HG03571 (cell line): ENCODE measurements around the gene PIEZO2.

Experiments
- ATAC-seq: cut with Tn5 transposase; IDR thresholded peaks from one replicate; pipeline ENCODE4 v1.9.1; 2021; ENCODE audit not compliant: unreplicated experiment

The PIEZO2 gene

DNA sequence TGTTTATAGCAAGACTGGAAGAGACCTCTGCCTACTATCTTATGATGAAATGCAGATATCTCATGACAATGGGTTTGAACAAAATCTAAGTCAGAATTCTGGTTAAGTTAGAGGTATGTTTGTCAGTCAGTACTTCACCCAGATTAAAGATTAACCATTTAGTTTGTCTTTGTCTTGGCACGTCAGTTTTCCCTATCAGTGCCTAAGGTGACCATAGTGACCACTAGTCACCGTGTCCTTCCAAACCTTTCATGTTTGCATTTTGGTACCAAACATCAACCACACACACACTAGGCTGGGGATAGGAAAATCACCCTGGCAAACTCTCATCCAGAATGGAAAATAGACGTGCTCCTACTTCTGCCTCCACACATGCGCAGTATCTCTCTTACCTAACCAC lies 248.9 kb downstream of the PIEZO2 start:
- no peak for ATAC-seq

DNA sequence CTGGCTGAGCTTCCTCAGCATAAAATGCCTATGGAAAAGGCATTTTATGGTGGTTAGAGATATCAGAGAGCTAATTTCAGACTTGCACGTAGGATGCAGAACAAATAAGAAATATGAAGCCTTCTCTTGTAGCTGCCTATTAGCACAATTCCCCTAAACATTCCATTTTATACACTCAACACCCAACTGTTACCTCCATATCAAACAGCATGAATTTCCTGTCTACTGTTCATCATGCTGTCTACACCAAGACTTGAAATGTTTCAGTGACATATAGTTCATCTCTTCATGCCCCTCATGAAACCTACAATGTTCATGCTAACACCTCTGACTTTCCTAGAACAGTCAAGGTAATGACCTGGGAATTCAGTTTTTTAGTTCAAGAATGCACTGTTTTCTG lies 249.9 kb downstream of the PIEZO2 start:
- ATAC-seq: no peak

DNA sequence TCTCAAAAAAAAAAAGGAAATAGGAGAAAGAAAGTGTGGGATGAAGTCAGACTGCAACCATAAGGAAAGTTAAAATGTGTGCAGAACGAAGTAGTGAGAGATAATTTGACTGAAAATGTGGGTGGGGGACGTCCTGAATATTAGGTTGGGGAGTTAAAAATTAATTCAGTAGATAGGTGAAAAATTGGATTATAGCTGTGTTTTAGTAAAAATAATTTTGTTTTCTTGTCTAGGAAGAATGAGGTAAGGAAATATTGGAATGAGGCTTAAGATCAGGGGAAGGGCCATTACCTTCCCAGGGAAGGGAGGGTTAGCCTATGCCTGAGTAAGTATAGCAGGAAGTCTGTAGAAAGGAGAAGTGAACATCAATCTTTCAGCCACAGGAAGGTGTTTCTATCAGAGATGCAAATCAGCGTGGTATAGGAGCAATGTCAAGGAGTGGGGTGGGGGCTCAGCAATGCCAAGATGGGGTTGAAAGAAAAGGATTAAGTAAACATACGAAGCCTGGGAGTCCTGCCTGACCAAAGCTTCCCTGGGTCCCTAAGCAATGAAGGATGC lies 250.9 kb downstream of the PIEZO2 start:
- no peak for ATAC-seq

DNA sequence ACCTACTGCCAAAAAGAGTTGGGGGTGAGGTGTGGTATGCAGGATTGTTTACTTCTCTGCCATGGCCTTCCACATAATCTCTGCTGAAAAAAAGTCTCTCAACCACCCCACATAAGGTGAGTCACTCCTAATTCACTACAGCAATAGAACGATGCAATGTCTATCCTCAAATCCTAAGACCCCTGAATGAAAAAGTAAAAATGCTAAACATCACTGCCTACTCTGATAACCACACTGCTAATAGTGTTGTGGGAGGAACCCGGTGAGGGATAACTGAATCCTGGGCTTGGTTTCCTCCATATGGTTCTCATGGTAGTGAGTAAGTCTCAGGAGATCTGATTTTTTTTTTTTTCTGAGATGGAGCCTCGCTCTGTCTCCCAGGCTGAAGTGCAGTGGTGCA lies 252.5 kb downstream of the PIEZO2 start:
- ATAC-seq: no peak

DNA sequence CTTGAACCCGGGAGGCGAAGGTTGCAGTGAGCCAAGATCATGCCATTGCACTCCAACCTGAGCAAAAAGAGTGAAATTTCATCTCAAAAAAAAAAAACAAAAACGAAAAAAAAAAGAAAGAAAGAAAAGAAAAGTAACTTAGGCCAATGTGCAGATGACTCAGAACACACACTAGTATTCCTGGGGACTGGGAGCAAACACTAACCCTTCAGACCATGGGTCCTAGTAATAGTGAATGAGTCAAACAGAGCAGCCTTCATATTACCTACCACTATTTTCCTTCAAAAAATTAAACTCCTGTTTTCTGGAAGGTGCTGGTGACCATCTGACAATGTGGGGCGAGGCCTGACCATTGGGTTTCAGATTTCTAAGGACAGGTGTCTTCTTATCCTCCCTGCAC lies 253.4 kb downstream of the PIEZO2 start:
- no peak for ATAC-seq

DNA sequence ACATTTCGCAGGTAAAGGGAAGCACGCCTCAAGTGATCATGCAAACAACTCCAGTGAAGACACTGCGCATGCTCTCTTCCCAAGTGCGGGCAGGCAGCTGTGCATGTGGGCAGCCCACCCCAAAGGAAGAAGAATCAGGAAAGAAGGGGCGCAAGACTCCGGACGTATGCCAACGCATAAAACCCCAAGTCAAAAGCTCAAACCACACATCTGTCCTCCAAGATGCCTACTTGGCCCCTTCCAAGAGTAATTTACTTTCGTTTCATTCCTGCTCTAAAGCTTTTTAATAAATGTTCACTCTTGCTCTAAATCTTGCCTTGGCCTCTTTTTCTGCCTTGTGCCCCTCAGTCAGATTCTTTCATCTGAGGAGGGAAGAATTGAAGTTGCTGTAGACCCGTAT lies 254.9 kb downstream of the PIEZO2 start:
- no peak for ATAC-seq

DNA sequence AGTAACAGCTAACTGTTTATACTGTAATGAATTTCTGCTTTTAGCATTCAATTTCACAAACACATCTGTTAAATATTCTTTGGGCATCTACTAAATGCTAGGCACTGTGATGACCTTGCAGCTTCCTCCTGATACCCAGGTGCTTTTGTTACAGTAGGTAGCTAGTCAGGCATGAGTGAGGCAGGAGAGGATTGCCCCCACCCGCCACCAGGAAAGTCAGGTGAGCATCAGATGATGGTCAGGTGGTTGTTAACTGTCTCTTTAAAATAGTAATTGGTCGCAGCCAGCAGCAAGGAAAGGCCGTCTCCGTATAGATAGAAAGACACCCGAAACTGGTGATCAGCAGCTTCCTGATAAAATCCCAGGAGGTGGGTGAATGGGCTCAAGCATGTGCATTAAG lies 255.6 kb downstream of the PIEZO2 start:
- ATAC-seq: no peak

DNA sequence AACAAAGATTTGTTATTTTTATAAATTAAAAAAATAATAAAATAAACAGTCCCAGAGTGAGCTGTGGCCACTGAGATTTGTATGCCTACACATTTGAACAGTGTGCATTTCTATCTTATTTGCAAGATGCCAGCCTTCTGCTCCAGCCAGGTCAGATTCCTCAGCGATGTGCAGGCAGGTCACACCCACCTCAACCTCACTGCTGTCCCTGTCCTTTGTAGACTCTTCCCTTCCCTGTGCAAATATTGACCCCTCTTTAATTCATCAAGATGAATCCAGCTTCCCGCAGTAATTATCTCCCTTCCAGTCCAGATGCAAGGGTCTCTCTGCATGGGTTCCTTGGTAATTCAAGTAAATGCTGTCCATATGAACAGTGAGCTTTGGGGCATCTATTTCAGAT lies 256.2 kb downstream of the PIEZO2 start:
- no peak for ATAC-seq

DNA sequence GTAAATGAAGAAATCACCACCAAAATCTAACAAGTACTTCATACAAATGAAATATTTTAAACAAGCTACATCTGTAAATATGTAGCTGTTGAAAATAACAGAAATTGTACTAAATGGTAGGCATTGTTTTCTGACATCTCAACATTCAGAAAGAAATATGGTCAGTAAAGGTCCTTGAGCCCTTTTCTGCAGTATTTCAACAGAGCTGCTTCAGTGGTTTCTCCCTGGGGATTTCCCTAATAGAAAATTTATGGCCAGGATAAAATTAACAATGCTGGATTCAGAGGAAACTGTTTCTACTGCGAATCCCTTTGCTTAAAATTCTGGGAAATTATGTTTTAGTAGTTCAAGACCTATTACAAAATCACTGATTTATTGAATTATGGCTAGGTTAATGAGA lies 256.6 kb downstream of the PIEZO2 start:
- ATAC-seq: no peak

DNA sequence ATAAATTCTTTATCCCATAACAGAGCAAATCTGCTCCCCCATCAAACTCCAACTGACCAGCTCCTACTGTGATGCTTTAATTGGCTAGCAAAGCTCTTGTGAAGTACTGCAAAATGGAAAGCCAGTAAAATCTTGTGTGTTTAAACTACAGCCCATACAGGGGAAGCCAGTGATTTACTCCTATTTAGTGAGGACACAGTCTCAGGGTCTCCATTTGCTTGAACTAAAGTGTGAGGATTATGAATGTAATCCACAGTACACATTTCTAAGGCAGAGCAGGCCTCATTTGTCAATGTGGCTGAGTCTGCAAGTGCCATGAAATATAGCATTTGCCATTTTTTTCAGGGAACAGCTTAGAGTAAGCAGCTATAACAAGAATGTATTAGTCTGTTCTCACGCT lies 259.3 kb downstream of the PIEZO2 start:
- ATAC-seq: no peak

DNA sequence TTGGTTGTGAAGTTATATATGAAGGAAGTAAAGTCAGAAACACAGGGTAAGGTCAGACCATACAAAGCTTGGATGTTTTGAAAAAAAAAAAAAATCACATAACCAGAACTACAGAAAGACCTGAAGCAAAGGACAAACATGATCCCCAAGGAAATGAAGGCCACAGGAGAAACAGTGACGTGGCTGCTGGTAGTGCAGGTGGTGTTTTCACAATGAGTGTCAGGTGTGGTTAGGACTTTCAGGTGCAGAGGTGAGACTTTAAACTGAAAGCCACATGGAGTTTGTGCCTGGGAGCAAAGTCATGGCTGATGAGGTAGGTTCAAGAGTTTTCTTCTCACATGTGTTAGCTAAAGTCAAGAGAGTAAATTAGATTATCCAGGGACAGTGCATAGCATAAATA lies 270.7 kb downstream of the PIEZO2 start:
- ATAC-seq: peak; percentile 82

DNA sequence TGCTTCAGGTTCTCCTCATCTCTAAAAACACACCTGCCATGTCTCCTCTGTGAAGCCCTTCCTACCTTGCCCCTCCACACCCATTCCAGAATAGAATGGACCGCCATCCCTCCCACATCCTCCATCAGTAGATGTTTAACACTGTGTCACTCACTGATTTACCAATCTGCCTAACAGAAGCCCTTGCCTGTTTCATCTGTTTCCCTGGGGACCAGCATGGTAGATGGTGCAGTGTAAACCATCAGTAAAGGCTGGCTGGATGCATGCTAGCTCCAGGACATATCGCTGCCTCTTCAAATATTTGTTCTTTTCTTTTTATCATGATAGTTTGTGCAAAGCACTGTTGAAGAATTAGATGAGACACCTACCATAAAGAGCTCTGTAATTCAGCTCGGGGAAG lies 271.4 kb downstream of the PIEZO2 start:
- no peak for ATAC-seq

DNA sequence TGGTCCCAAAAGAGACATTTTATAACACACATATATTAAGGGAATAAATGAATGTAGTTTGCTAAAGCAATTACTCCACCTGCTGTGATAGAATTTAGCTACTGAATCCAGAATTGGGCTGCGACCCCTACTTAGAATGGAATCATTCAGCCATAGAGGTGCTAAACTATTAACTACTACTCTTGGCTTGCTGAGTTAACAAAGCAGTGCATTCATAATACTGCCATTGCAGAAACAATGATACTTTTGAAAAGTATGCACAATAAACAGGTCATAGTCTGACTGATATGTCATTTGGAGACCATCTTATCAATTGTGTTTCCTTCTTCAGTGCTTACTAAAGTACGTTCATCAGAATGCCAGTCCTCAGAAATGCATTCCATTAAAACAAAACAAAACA lies 273.6 kb downstream of the PIEZO2 start:
- no peak for ATAC-seq

DNA sequence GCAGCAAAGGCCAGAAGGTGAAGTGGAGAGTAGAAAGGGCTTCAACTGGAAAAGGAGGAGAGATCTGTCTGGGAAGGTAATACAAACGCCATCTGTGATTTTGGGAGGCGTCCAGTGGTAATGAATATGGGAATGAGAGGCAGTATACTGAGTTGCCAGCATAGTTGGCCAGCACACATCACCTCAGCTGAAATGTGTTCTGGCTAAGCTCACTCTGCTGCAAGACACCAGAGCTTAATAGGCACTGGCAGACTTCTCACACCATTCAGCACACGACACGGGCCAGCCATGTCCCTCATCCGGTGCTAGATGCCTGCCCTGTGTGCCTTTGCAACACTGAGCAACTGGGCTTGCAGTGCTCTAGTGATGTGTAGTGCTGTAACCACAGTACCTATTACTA lies 277.1 kb downstream of the PIEZO2 start:
- ATAC-seq: no peak

DNA sequence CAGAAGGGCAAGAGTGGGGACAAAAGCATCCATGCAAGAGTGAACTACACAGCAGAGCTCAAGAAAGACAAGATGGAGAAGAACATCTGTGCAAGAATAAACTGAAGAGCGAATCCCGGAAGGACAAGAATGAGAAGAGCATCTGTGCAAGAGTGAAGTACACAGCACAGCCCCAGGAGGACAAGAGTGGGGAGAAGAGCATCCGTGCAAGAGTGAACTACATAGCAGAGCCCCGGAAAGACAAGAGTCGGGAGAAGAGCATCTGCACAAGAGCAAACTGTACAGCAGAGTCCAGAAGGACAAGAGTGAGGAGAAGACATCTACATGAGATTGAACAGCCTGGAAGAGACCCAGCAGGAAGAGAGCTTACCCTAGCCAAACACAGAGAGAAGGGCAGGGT lies 284.6 kb downstream of the PIEZO2 start:
- ATAC-seq: no peak

DNA sequence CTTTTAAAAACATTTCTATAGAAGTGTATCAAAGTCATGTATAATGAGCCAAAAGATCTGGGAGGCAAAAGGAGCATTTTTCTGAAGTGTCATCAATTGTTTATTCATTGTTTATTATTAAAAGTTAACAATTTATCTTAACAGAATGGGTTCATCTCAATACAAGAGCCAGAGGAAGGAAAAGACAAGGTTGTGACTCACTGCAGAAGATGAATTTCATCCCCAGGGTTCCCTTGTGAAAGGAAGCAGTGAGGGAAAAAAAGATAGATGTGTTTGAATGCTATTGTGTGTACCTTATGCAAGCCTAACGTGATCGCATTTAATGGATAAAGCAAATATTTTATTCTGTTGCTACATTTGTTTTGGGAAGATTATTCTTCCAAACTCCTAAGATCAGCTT lies 286.3 kb downstream of the PIEZO2 start:
- ATAC-seq: no peak

DNA sequence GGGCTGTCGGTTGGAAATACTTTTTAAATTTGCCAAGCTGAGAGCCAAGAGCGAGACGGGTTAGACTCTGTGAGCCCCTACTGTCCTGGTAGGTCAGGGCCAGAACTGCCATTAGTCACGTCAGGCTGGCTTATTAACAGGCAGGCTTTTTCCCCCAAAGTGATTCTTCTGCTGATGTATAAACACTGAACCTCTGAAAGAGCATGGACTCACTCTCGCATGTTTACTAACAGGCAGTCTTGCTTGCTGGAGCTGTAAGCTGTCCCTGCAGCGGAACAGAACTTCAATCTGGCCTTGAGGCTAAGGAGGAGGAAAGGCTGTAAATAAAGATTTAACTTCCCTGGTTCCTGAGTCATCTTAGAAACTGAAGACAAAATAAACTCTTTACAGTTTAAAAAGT lies 288.4 kb downstream of the PIEZO2 start:
- no peak for ATAC-seq

DNA sequence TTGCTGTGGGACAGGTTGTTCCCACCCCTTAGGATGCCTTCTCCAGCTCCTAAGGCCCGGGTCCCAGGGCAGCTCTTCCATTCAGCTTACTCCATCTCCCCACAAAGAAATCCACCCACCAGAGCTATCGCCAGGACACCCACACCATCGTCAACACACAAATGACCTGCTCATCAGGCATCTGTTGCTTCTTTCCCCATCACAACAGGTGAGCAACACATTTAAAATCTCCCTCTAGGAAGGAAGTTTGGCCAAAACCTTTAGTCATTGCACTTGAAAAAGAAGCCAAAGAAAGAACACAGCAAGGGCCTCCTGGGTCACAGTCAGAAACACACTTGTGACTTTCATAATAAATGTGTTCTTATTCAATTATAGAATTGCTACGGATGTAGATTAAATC lies 289.0 kb downstream of the PIEZO2 start:
- ATAC-seq: no peak

DNA sequence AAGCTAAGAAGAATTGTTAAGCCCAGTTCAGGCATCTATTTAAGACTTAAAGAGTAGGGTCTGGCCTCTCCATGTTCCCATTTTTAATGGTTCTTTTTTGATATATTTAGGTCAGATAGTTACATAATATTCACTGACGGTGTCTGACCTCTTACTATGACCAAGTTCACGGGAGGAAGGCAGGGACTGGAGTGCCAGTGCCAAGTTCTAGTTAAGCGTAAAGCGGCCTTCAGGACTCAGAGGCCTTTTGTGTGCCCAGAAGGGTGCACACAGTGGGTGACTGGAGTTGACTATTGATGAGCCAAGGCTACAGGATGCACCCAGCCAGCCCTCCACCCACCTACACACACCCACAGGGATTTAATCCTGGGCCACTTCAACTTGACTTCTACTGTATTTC lies 290.9 kb downstream of the PIEZO2 start:
- ATAC-seq: no peak

DNA sequence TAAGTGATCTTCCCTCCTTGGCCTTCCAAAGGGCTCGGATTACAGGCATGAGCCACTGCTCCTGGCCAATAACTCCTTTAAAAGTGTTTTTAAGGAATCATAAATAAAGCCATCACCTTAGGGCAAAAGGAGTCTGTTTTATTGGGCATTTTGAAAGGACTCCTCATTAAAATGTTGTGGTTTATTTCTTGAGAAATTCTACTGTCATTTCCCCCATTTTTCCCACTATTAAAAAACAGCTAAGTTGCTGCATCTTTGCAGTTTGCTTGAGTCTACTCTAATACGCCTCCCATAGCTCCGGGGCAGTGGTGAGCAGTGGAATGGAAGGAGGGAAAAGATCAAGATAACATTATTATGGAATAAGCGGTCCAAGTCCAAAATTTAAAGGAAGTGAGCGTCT lies 293.2 kb downstream of the PIEZO2 start:
- no peak for ATAC-seq

DNA sequence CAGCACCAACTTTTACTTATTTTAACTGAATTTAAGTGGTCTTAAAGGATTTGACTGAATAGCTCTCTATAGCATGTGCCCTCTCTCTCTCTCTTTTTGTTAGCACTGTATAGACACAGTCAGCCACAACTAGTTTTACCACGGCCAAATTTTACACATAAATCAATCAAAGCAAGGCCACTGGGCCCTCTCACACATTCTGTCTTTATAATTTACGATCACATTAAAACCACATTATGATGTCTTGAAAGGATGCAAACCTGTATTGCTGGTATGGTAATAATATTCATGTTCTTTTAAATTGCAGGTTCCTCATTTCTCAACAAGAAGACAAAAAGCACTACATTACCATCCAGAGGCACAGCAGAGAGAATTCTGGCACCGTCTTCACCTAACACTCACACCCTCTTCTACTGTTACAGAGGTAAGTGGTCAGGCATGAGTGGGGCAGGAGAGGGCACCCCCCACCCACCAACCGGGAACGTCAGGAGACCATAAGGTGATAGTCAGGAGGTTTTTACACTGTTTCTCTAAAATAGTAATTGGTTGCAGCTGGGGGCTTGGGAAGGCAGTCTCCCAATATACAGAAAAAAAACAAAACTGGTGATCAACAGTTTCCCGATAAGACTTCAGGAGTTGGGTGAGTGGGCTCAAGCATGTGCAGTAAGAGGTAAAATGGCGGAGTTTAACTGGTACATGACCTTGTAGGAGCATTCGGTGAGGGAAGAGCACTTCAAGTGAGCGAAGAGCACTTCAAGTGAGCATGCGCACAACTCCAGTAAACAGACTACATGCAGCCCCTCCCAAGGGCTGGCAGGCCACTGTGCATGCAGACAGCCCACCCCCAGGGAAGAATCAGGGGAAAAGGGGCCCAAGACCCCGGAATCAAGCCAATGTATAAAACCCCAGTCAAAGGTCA lies 296.7 kb downstream of the PIEZO2 start:
- no peak for ATAC-seq

DNA sequence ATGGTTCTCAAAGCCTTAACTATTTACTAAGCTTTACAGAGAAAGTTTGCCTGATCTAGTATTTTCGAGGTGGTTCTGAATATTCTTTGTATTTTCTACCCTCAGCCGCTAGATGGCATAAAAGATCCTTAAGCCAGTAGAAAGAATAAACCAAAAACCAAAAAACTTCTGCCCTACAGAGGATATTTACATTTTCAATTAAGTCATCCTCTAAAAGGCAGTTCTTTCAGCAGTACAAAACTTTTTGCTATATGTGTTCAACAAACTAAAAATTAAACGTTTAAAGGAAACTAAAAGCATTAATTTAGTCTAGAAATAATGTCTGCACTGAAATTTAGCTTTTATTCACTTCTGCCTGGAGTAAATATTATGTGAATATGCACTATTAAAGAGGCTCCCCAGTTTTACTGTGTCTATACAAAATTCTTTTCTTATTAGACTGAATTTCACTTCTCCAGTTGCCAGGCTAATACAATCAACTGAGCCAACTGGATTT lies 297.5 kb downstream of the PIEZO2 start:
- no peak for ATAC-seq

DNA sequence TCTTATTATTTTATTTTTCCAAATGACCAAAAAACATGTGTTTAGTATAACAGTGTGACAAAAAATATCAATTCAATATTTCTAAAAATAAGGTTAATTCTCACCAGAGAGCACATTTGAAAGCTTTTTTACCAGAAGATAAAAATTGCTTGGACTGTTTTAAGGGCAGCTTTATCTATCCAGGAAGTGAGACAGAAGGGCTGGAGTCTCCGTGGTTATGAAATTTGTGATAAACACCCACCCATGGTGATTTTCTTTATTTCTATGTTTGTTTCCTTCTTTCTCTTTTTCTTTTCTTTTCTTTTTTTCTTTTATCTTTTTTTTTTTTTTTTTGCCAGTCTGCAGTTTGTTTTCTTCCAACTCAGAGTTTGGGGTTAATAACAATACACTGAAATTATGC lies 298.5 kb downstream of the PIEZO2 start:
- no peak for ATAC-seq
